ENCODE measurements around the gene NDUFS2.

The NDUFS2 gene

DNA sequence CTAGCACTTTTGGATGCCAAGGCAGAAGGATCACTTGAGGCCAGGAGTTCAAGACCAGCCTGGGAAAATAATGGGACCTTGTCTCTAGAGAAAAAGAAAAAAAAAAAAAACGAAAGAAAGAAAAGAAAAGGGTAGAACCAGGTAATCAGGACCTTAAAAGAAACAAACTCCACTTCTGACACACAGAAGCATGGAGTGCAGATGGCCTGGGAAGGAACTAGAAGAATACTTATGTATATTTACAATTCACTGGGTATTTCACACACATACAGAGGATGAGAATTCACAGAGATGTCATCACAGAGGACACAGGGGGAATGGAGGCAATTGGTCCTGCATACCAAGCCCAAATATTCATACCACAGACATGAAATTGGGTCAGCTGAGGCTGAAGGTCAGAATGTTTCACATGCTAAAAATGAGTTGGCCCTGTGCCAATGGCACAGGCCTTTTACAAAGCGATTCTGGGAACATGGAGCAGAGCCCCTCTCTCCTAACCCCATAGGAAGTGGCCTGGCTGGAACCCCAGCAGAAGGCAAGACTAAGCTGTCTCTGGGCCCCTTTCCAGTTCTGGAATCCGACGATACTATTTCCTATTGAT is 29.3 kb upstream of the NDUFS2 start:
- H3K4me3 ChIP-seq (replicated peaks in 1 of 2; ENCODE audit: low read depth in 2 of 2, low read length in 2 of 2) = no peak overlapping the region
- DNase-seq (ENCODE audit: low read depth in 2 of 2) = peak; percentile 91 to 98
- TF ChIP-seq, protein P1, sequence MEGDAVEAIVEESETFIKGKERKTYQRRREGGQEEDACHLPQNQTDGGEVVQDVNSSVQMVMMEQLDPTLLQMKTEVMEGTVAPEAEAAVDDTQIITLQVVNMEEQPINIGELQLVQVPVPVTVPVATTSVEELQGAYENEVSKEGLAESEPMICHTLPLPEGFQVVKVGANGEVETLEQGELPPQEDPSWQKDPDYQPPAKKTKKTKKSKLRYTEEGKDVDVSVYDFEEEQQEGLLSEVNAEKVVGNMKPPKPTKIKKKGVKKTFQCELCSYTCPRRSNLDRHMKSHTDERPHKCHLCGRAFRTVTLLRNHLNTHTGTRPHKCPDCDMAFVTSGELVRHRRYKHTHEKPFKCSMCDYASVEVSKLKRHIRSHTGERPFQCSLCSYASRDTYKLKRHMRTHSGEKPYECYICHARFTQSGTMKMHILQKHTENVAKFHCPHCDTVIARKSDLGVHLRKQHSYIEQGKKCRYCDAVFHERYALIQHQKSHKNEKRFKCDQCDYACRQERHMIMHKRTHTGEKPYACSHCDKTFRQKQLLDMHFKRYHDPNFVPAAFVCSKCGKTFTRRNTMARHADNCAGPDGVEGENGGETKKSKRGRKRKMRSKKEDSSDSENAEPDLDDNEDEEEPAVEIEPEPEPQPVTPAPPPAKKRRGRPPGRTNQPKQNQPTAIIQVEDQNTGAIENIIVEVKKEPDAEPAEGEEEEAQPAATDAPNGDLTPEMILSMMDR (IDR thresholded peaks at IDR 0.05; ENCODE audit: low read depth, low read length) = no peak

DNA sequence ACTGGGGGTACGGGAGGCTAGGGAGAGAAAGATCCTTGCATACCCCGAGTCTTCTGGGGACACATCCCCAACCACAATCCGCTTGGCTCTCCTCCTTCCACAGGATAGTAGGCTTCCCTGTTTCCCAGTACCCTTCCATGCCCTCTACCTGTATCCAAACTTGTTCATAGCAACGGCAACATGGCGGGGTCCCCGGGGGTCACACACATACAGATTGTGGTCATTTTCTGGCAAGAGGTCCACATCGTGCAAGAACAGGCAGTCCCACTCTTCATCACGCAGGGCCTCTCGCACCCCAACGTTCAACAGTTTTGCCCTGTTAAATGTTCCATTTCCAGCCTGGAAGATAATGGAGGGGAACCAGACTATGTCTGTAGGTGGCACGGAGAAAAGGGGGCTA is 28.5 kb upstream of the NDUFS2 start:
- no peak overlapping the region for H3K4me3 ChIP-seq (replicated peaks in 1 of 2; ENCODE audit: low read depth in 2 of 2, low read length in 2 of 2)
- no peak for DNase-seq (ENCODE audit: low read depth in 2 of 2)
- TF ChIP-seq, protein P1 (IDR thresholded peaks at IDR 0.05; ENCODE audit: low read depth, low read length) = no peak

DNA sequence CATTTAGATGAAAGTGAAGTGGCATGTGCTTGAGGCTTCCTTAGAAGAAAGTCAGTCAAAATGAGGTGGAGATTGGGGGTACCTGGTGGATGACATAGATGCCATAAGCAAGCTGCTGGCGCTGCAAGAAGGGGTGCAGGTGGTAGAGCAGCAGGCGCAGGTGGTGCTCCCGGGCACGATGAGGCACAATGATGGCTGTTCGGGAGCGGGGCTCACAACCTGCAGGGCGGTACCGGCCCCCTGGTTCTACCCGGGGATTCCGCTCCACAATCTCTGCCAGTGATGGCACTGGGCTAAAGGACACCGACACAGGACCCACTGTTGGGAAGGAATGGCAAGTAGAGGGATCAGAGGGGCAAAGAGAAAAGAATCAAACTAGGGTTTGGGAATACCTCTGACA is 27.3 kb upstream of the NDUFS2 start:
- no peak for DNase-seq (ENCODE audit: low read depth in 2 of 2)
- TF ChIP-seq, protein P1 (IDR thresholded peaks at IDR 0.05; ENCODE audit: low read depth, low read length) = no peak
- H3K4me3 ChIP-seq (replicated peaks in 1 of 2; ENCODE audit: low read depth in 2 of 2, low read length in 2 of 2) = no peak overlapping the region

DNA sequence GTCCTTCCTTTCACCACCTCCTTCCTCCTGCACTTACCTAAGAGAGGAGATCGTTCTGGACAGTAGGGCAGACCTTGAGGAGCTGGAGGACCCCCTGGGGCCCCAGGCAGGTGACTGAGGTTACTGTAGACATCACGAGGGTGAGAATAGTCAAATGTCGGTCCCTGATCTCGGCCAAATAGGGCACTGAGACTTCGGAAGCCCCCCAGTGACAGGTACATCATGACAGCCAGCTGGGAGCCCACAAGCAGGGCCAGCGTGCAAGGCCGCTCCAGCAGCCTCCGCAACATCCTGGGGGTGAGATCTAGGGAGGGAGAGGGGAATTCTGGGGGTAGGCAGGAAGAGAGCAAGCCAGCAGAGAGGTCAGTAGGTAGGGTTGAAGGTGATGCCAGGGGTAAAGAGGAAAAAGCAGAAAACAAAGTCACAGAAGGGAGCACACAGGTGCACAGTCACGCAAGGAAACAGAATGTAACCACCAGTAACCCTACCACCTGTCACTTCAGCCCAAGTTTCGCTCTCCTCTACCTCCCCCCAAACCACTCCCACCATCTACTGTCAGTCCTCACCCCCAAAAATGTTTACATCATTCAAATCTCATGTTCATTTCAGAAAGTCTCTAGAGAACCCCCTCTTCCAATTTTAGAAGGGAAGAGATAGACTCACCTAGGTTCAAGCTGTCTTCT is 26.3 kb upstream of the NDUFS2 start:
- no peak for DNase-seq (ENCODE audit: low read depth in 2 of 2)
- TF ChIP-seq, protein P1 (IDR thresholded peaks at IDR 0.05; ENCODE audit: low read depth, low read length) = no peak
- peak overlapping the region; percentile 96 to 98 for H3K4me3 ChIP-seq (replicated peaks in 1 of 2; ENCODE audit: low read depth in 2 of 2, low read length in 2 of 2)

DNA sequence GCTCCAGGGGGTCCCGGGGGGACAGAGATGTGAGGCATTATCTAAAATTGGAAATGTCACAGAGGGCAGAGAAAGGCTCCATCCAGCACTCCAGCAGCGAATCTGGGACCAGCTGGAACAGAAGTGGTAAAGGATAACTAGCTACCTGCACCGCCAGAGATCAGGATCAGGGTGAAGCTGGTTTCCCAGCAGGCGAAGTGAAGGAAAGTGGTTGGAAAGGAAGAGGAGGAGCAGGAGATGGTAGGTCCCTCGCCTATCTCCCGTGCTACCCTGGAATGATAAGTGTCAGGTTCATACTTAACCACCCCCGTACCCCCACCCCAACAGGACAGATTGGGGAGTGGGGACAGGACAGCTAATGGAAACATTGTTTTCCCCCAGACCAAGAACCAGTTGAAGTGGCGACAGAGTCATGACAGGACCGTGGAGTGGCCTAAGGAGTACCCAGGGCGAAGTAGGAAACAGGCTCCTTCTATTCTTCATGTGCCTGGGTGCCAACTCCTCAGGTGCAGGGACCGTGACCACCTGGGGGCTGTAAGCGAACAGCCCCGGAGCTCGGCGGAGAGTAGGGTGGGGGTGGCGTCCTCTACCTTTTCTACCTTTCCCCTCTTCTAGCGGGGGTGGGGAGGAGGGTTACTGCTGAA is 25.6 kb upstream of the NDUFS2 start:
- no peak for DNase-seq (ENCODE audit: low read depth in 2 of 2)
- TF ChIP-seq, protein P1 (IDR thresholded peaks at IDR 0.05; ENCODE audit: low read depth, low read length) = no peak
- peak overlapping the region; percentile 96 to 98 for H3K4me3 ChIP-seq (replicated peaks in 1 of 2; ENCODE audit: low read depth in 2 of 2, low read length in 2 of 2)

DNA sequence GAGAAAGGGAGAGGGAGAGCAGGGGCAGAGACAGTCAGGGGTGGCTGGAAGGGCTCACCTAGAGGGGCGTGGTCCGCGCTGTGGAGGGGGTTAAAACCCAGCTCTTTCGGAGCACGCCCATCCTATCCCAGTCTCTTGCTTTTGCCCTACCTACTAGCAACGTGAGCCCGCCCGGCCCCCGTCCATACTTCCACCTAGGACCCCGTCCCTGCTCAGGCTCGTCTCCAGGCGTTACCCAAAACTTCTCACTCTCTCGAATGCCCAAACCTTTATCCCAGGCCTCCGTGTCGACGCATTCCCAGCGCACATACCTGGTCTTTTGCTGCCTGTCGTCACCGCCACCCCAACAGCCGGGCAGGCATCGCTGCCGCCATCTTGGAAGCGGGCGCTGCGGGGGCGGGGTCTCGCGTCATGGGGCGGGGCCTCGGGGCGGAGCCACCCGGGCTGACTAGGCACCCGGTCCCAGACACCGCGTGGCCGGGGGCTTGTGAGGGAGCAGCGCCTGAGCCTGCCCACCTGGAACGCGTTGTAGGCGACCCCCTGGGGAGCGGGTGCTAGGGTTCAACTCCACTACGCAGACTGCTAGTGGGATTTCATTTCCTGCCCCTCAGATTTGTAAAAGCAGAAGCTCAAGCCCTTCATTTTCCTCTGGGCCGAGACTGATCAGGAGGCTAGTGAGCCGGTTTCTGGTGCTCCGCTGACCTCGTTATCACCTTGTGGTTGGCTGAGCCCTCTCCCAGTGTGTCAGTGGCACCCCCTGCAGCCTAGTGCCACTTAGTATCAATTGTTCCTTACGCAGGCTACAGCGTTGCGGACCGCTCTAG is 24.8 kb upstream of the NDUFS2 start, which contains the start of gene B4GALT3:
Gene B4GALT3, minus strand, starts transcription at position 396 of the 824 bp plus-strand sequence. CDS start 1,447 bp downstream, outside the sequence.
- H3K4me3 ChIP-seq (replicated peaks in 1 of 2; ENCODE audit: low read depth in 2 of 2, low read length in 2 of 2) = peak within 1 kb of the TSS; percentile 96 to 98
- TF ChIP-seq, protein P1 (IDR thresholded peaks at IDR 0.05; ENCODE audit: low read depth, low read length) = no peak
- peak; percentile 78 to 80 for DNase-seq (ENCODE audit: low read depth in 2 of 2)
